ENCODE measurements around the gene DDB1.

The DDB1 gene

DNA sequence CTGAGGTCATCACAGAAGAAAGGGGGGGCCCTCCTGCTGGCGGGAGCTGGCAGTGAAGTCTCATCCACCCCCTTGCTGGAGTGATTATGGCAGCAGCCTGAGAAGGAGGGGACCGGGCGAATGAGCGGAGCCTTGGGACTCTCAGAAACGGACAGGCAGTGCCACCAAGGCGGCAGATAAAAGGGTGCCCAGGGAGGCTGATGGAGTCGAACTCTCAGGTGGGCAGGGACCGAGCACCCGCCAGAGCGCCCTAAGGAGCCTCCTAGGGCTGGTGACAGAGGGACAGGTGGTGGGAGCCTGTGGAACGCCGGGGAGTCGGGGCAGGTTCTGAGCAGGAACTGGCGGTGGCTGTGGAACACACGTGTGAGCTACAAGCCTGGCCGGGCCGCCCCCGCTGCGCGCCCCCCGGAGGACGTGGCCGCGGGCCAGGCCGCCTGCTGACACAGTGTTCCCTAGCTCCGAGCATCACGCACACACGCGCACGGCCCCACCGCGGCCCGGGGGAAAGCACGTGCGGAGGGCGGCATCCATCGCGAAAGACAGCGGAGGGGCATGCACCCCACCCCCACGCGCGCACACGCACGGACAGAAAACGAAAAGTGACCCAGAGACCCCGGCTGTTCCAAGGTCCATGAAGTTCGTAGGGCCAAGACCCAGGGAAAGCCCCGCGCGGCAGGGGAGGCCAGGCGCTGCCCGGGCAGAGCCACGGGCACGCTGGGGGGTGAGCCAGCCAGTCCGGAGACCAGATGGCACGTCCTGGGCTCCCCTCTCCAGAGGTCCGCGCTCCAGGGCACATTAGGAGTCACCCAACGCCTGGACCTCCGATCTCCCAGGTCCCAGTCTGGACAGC, 38.8 kb downstream of the DDB1 start:
- DNase-seq, result peak; percentile 39

GRCh38 chr11:61292356-61292755, 40.5 kb downstream of the DDB1 start:
- DNase-seq, result no peak

DNA sequence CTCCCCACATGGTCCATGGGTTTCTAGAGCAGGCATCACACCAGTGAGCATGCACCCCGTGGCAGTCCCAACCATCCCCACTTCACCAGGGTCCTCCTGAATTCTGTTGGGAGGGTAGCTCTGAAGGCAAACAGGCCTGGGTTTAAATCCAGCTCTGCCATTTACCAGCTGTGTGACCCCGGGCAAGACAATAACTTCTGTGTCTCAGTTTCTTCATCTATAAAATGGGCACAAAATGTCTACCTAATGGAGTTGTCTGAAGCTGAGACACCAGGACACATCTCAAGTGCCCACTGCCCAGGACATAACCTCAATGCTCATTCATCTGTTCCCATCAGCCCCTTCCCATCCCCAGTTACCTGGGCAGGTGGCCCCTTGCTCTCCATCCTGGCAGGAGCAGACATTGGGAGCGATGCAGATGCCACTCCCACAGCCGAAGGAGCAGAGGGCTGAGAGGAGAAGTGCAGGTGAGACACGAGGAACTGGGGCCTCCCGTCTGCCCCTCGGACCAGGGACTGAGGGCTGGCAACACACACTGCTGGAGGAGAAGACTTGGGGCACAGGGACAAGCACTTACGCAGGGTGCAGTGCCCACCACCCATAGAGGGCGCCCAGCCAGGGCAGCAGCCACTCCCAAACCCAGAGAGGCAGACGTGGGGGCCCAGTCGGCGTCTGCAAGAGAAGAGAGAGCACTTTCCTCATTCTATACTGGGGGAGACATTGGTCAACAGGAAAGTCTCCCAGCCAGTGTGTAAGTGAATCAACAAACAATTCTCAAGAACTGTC, 41.8 kb downstream of the DDB1 start:
- DNase-seq, result no peak

- no peak for DNase-seq
Observed at GRCh38 chr11:61287338-61287977, 45.4 kb downstream of the DDB1 start.

GRCh38 chr11:61283613-61284012, 49.3 kb downstream of the DDB1 start:
- DNase-seq, result no peak

- peak; percentile 54 for DNase-seq
Observed at GRCh38 chr11:61281581-61282250, 51.2 kb downstream of the DDB1 start.

- no peak for DNase-seq
Observed at GRCh38 chr11:61280883-61281580, 51.9 kb downstream of the DDB1 start.

GRCh38 chr11:61279934-61280659, 52.8 kb downstream of the DDB1 start:
- no peak for DNase-seq

DNA sequence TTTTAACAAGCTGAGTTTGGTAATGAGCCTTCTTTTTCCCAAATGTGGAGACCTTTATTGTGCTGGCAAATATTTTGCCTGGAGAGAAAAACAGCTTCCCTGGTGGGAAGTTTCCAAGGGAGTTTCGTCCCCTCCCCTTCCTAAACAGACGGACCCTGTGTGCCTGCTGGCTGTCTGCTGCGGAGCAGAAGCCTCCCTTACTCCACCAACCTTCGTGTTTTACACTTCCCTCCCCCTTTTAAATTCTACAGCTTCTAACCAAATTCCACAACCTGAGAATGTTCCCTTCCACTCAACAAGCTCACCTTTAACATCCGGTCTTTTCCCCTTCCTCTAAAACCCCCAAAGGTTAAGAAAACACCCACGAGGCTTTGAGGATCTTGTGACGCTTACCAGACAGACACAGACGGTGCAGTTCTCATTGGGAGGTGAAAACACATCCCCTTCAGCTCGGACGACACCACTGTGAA, 54.9 kb downstream of the DDB1 start:
- DNase-seq, result no peak

- DNase-seq, result no peak
Observed at GRCh38 chr11:61277186-61278000, 55.5 kb downstream of the DDB1 start.

- DNase-seq, result no peak
Observed at GRCh38 chr11:61275191-61275590, 57.7 kb downstream of the DDB1 start.

- DNase-seq, result no peak
Observed at GRCh38 chr11:61274084-61274483, 58.8 kb downstream of the DDB1 start.

DNA sequence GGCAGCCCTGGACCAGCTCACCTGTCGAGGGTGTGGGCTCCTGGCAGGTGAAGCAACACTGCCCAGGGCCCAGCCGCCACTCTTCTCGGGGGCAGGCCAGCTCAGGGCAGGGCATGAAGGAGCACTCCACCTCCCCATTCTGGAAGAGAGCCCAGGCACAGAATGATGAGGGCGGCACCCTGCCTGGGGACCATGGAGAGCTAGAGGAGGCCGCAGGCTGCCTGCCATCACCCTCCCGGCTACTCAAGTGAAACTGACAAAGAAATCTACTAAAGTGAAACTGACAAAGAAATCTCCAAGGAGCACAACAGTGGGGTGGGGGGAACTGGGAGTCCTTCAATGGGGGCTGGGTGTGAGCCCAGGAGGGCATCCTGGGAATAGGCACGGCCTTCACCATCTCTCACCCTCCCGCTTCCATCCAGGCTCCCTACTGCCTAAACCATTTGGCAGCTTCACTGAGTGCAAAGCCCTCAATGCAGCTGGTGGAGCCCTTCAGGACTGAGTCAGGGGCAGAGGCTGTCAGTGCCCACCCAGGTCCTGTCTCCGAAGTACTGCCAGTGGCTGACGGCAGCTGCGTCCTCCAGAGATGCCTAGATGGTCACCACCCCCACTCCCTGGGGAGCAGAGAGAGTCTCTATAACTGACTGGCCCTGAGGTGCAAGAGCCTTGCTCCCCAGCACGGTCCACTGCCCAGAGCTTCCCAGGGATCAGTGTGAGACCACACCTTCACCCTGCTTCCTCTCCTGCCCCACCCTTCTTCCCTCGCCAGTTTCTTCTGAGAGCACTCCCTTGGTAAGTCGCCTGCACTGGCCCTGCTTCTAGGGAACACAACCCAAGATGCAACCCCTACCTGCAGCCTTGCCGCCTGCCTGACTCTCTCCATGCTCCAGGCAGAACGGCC, 59.5 kb downstream of the DDB1 start:
- DNase-seq, result no peak

- no peak for DNase-seq
Observed at GRCh38 chr11:61272731-61273130, 60.2 kb downstream of the DDB1 start.

- peak; percentile 85 for DNase-seq
Observed at GRCh38 chr11:61270354-61271076, 62.4 kb downstream of the DDB1 start.

GRCh38 chr11:61268588-61269250, 64.2 kb downstream of the DDB1 start:
- DNase-seq, result no peak

GRCh38 chr11:61267437-61267841, 65.5 kb downstream of the DDB1 start:
- no peak for DNase-seq

DNA sequence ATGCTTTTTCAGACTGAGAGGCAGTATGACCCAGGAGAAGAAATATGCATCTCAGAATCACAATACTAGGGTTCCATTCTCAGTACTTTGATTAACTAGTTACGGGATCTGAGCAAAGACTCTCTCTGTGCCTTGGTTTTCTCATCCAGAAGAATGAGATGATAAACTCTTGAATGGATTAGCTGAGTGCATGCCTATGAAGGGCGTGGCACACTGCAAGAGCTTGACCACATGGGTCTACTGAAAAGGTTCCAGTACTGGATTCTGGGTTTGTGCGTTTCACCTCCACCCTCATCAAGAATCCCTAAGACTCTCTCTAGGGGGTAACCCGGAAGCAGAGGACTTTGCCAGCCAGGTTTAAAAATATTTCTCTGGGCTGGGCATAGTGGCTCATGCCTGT, 66.3 kb downstream of the DDB1 start:
- DNase-seq, result no peak

Measured in activated CD4-positive, alpha-beta T cell treated with anti-CD3 and anti-CD28 coated beads, Interleukin-2, Interleukin-6, amounts not matched to agents 100 ng/mL and 50 ng/mL, durations not matched to agents 16 hours and 8 hours (primary cell).